Activated CD4-positive, alpha-beta T cell treated with anti-CD3 and anti-CD28 coated beads, Interleukin-2, amount 10 ng/mL, durations not matched to agents 24 days and 14 days (primary cell): Measurements from ENCODE around the gene MMP23B. TPM values are rescaled to one million over a fixed set of nuclear protein-coding genes. Genes with fewer than 3 reads are reported as not detected.

Experiments
- DNase-seq: peaks from one replicate; pipeline ENCODE4 v3.0.0; 2022
- H3K27ac Mint-ChIP-seq: one replicate; pipeline ENCODE4 v1.8.0; 2022; ENCODE audit warnings: mild to moderate bottlenecking, mixed read lengths
- H3K27me3 Mint-ChIP-seq: one replicate; pipeline ENCODE4 v1.8.0; 2022; ENCODE audit warnings: mixed read lengths
- H3K36me3 Mint-ChIP-seq: one replicate; pipeline ENCODE4 v1.8.0; 2022; ENCODE audit warnings: low read depth, mild to moderate bottlenecking, mixed read lengths
- H3K4me1 Mint-ChIP-seq: one replicate; pipeline ENCODE4 v1.8.0; 2021; ENCODE audit warnings: mixed read lengths
- H3K4me3 Mint-ChIP-seq: one replicate; pipeline ENCODE4 v1.8.0; 2022; ENCODE audit warnings: mild to moderate bottlenecking, moderate library complexity, mixed read lengths
- H3K9me3 Mint-ChIP-seq: one replicate; pipeline ENCODE4 v1.8.0; 2021; ENCODE audit warnings: mixed read lengths
- intact Hi-C: fragments of 100-400 bp; cut with micrococcal nuclease; formaldehyde crosslinking; loops from one replicate; pipeline ENCODE4 v1.15.1; 2023
- total RNA-seq: library from RNA; stranded (reverse); gene quantifications from 2 replicates; pipeline ENCODE4 v1.2.3, GENCODE V29; 2022

Gene MMP23B
- total RNA-seq, 1 donor from 2014 or later, result 1.5 TPM

DNA sequence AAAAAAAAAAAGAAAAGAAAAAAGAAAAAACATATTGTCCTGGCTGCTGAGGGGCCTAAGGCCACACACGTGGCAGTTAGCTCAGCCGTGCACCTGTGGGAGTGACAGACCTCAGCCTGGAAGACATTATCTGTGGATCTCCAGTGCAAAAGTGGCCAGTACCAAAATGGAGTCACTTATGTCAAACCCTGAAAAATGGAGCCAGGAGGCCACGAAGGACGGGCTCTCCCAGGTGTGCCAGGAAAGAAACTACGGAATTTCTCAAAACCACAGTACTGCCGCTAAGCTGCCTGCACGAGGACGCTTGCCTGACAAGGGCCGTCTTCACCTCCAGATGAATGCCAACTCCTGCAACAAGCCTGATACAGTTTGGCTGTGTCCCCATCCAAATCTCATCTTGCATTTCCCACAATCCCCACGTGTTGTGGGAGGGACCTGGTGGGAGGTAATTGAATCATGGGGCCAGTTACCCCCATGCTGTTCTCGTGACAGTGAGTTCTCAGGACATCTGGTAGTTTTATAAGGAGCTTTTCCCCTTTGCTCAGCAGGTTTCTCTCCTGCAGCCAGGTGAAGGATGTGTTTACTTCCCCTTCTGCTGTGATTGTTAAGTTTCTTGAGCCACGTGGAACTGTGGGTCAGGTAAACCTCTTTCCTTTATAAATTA, 22.0 kb upstream of the MMP23B start:
- no peak for DNase-seq
- Mint-ChIP-seq H3K4me3 (no peak overlapping the region), H3K9me3 (no peaks in the 10 kb centered on the region), H3K36me3 (peaks cover 9% of the 10 kb centered on the region), H3K27ac (no peak overlapping the region), H3K4me1 (peaks cover 26% of the 10 kb centered on the region), H3K27me3 (no peaks in the 10 kb centered on the region)
- intact Hi-C loops, result no loop called here

GRCh38 chr1:1610796-1611195, 21.2 kb upstream of the MMP23B start:
- Mint-ChIP-seq H3K4me3 (no peak overlapping the region), H3K9me3 (no peaks in the 10 kb centered on the region), H3K36me3 (peaks cover 9% of the 10 kb centered on the region), H3K27ac (no peak overlapping the region), H3K27me3 (no peaks in the 10 kb centered on the region), H3K4me1 (peaks cover 27% of the 10 kb centered on the region)
- no peak for DNase-seq
- intact Hi-C loops, result no loop called here

DNA sequence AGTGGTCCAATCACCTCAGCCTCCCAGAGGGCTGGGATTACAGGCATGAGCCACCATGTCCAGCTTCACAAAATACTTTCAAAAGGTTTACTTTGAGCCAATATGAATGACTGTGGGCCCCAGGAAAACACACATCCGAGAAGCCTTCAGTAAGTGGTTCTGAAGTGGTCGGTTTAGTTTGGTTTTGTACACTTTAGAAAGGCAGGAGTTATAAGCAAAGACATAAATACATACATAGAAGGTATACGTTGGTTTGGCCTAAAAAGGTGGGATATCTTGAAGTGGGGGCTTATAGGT, 19.9 kb upstream of the MMP23B start:
- Mint-ChIP-seq H3K4me3 (no peak overlapping the region), H3K27ac (peak overlapping the region; percentile 9), H3K4me1 (peaks cover 27% of the 10 kb centered on the region)

DNA sequence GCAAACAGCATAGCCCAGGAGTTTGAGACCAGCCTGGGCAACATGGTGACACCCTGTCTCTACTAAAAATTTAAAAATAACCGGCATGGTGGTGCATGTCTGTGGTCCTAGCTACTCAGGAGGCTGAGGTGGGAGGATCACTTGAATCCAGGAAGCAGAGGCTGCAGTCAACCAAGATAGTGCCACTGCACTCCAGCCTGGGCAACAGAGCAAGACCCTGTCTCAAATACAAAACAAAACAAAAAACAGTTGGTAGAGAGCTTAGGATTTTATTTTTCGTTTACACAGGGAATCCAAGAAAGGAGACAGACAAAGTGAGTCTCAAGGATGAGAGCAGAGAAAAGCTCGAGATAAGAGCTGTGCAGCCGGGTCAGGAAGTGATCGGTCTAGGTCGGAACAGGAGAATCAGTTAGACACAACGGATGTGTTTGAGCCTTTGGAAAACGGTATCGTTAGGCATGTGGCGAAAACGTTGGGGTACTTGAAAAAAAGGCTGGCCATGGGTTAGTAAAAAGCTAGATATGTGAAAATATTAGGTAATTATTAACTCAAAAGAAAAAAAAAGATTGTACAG, 18.4 kb upstream of the MMP23B start:
- DNase-seq, result peak; percentile 56
- intact Hi-C loops, result loop anchor here (2.0 kb wide), 1 partner anchor 45 kb away; the partner anchor contains the start of gene CDK11B

More for the DNA sequence above, 19.9 kb upstream of the MMP23B start:
- Mint-ChIP-seq H3K36me3 (peaks cover 9% of the 10 kb centered on the region), H3K9me3 (no peaks in the 10 kb centered on the region), H3K27me3 (no peaks in the 10 kb centered on the region)
- no peak for DNase-seq
- intact Hi-C loops, result no loop called here

GRCh38 chr1:1614204-1614953, 17.6 kb upstream of the MMP23B start:
- H3K27me3 Mint-ChIP-seq, result no peaks in the 10 kb centered on the region
- no peaks in the 10 kb centered on the region for H3K9me3 Mint-ChIP-seq
- intact Hi-C loops, result loop anchor here (2.0 kb wide), 1 partner anchor 44 kb away; the partner anchor contains the start of gene CDK11B
- H3K27ac Mint-ChIP-seq, result peak overlapping the region; percentile 98
- peak; percentile 87 for DNase-seq
- H3K4me3 Mint-ChIP-seq, result peak overlapping the region; percentile 96
- peaks cover 30% of the 10 kb centered on the region for H3K4me1 Mint-ChIP-seq
- H3K36me3 Mint-ChIP-seq, result peaks cover 9% of the 10 kb centered on the region

More for the DNA sequence above, 18.4 kb upstream of the MMP23B start:
- peaks cover 9% of the 10 kb centered on the region for H3K36me3 Mint-ChIP-seq
- H3K27me3 Mint-ChIP-seq, result no peaks in the 10 kb centered on the region
- peaks cover 30% of the 10 kb centered on the region for H3K4me1 Mint-ChIP-seq
- H3K9me3 Mint-ChIP-seq, result no peaks in the 10 kb centered on the region
- peak overlapping the region; percentile 98 for H3K27ac Mint-ChIP-seq
- H3K4me3 Mint-ChIP-seq, result peak overlapping the region; percentile 96

DNA sequence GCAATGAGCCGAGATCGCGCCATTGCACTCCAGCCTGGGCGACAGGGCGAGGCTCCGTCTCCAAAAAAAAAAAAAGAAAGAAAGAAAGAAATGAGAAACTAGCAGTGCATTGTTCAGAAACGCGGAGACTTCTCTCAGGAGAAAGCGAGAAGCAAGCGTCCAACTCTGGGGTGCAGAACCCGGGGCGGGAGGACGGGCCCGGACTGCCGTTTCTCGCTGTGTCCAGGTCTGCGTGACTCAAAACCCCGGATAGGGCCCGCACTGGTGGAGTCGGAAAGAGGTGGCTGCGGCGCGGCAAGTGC, 17.1 kb upstream of the MMP23B start:
- no peak for DNase-seq
- no peaks in the 10 kb centered on the region for H3K9me3 Mint-ChIP-seq
- peak overlapping the region; percentile 98 for H3K27ac Mint-ChIP-seq
- peak overlapping the region; percentile 96 for H3K4me3 Mint-ChIP-seq
- peaks cover 30% of the 10 kb centered on the region for H3K4me1 Mint-ChIP-seq
- intact Hi-C loops, result loop anchor here (1.0 to 2.0 kb wide), 5 partner anchors 41 to 240 kb away; partner anchors contain the start of genes ATAD3B, AURKAIP1, CCNL2 and CDK11B
- peaks cover 9% of the 10 kb centered on the region for H3K36me3 Mint-ChIP-seq
- no peaks in the 10 kb centered on the region for H3K27me3 Mint-ChIP-seq

- no peaks in the 10 kb centered on the region for H3K9me3 Mint-ChIP-seq
- peaks cover 30% of the 10 kb centered on the region for H3K4me1 Mint-ChIP-seq
- peak; percentile 100 for DNase-seq
- H3K36me3 Mint-ChIP-seq, result peaks cover 9% of the 10 kb centered on the region
- intact Hi-C loops, result loop anchor here (1.0 to 2.0 kb wide), 5 partner anchors 41 to 240 kb away; partner anchors contain the start of genes ATAD3B, AURKAIP1, CCNL2 and CDK11B
- H3K27me3 Mint-ChIP-seq, result no peaks in the 10 kb centered on the region
- peak within 1 kb of the TSS; percentile 98 for H3K27ac Mint-ChIP-seq
- H3K4me3 Mint-ChIP-seq, result peak within 1 kb of the TSS; percentile 96
Measured at GRCh38 chr1:1615256-1616044, 16.5 kb upstream of the MMP23B start, which contains the start of gene MIB2. TSS of gene MIB2 (plus strand) at chr1:1615500. CDS start at chr1:1623453, 7,953 bp downstream.

- H3K4me3 Mint-ChIP-seq, result peak overlapping the region; percentile 80
- H3K4me1 Mint-ChIP-seq, result peaks cover 28% of the 10 kb centered on the region
- H3K27ac Mint-ChIP-seq, result peak overlapping the region; percentile 73
- peak; percentile 86 for DNase-seq
- no peaks in the 10 kb centered on the region for H3K9me3 Mint-ChIP-seq
- peaks cover 9% of the 10 kb centered on the region for H3K36me3 Mint-ChIP-seq
- no peaks in the 10 kb centered on the region for H3K27me3 Mint-ChIP-seq
- intact Hi-C loops, result no loop called here
Measured at GRCh38 chr1:1616045-1616790, 15.8 kb upstream of the MMP23B start.

GRCh38 chr1:1616838-1617237, 15.1 kb upstream of the MMP23B start:
- H3K9me3 Mint-ChIP-seq, result no peaks in the 10 kb centered on the region
- no peaks in the 10 kb centered on the region for H3K27me3 Mint-ChIP-seq
- H3K36me3 Mint-ChIP-seq, result peaks cover 9% of the 10 kb centered on the region
- intact Hi-C loops, result no loop called here
- H3K27ac Mint-ChIP-seq, result peak overlapping the region; percentile 73
- no peak for DNase-seq
- H3K4me3 Mint-ChIP-seq, result peak overlapping the region; percentile 80
- peaks cover 28% of the 10 kb centered on the region for H3K4me1 Mint-ChIP-seq

GRCh38 chr1:1617516-1617915, 14.5 kb upstream of the MMP23B start:
- no peaks in the 10 kb centered on the region for H3K27me3 Mint-ChIP-seq
- intact Hi-C loops, result no loop called here
- DNase-seq, result no peak

DNA sequence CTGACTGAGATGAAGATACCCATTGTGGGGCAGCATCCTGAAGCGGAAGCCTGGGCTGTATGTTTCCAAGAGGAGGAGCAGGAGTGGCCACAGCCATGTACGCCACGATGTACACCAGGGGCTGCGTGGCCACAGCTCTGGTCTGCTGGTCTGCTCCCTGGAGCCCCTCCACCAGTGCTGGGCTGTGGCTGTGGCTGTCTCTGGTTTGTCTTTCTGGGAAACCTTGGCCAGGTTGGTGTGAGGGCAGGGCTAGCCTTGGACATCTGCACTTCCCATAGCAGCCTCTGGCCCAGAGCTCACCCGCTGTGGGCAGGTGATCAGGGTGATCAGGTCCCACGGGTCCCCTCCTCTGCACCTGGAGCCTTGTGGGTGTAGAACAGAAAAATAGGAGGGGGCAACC, 14.0 kb upstream of the MMP23B start:
- intact Hi-C loops, result no loop called here
- H3K4me3 Mint-ChIP-seq, result no peak overlapping the region
- peaks cover 25% of the 10 kb centered on the region for H3K4me1 Mint-ChIP-seq

More at GRCh38 chr1:1617516-1617915, 14.5 kb upstream of the MMP23B start:
- H3K36me3 Mint-ChIP-seq, result peaks cover 5% of the 10 kb centered on the region
- H3K4me1 Mint-ChIP-seq, result peaks cover 25% of the 10 kb centered on the region
- peak overlapping the region; percentile 41 for H3K27ac Mint-ChIP-seq
- no peaks in the 10 kb centered on the region for H3K9me3 Mint-ChIP-seq
- H3K4me3 Mint-ChIP-seq, result peak overlapping the region; percentile 80

DNA sequence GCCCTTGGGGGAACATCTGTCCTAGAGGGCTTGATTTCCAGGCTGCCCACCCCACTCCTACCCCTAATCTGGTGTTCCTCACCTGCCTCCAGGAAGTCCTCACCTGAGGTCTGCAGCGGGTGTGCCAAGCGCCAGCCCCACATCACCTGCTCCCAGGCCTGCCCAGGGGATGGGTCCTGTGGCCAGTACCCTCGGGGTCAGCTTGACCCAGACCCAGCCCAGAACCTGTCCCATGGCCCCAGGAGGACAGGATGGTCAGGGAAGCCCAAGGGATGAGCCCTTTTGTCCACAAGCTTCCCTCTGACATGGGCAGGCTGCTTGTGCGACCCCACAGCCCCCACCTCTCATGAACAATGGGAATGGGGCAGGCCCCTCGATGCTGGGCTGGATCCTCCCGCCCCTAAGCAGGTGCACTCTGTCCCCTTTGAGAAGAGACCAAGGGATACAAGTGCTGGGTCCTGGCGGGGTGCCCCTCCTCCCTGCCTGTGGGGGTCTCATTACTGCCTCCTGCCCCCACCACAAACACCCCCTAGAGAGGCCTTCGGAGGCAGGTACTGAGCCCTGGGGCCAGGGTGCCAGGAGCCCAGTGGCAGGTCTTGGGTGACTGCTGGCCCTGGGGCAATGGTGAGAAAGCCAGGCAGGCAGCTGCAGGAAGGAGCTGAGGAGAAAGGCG, 13.4 kb upstream of the MMP23B start:
- Mint-ChIP-seq H3K9me3 (no peaks in the 10 kb centered on the region), H3K27ac (no peak overlapping the region), H3K36me3 (peaks cover 4% of the 10 kb centered on the region), H3K27me3 (no peaks in the 10 kb centered on the region), H3K4me1 (peaks cover 24% of the 10 kb centered on the region), H3K4me3 (no peak overlapping the region)
- no peak for DNase-seq
- intact Hi-C loops, result no loop called here

More for the DNA sequence above, 14.0 kb upstream of the MMP23B start:
- DNase-seq, result no peak
- no peak overlapping the region for H3K27ac Mint-ChIP-seq
- peaks cover 5% of the 10 kb centered on the region for H3K36me3 Mint-ChIP-seq
- H3K27me3 Mint-ChIP-seq, result no peaks in the 10 kb centered on the region
- H3K9me3 Mint-ChIP-seq, result no peaks in the 10 kb centered on the region
